ENCODE data around the gene EHD3.

EHD3 gene

GRCh38 chr2:31233231-31233630 is 721 bp upstream of the EHD3 start:
- TF ChIP-seq CSDC2 (CRISPR knock-in tag; IDR thresholded peaks at IDR 0.05) (no peak), ESRRG (CRISPR knock-in tag; IDR thresholded peaks at IDR 0.05) (no peak), ZNF70 (CRISPR knock-in tag; IDR thresholded peaks at IDR 0.05) (no peak), PATZ1 (CRISPR knock-in tag; IDR thresholded peaks at IDR 0.05; ENCODE audit: borderline replicate concordance) (no peak), ZFP30 (CRISPR knock-in tag; IDR thresholded peaks at IDR 0.05) (no peak), ZC3H10 (CRISPR knock-in tag; IDR thresholded peaks at IDR 0.05) (no peak), SNAI2 (CRISPR knock-in tag; IDR thresholded peaks at IDR 0.05) (no peak), CSRNP3 (CRISPR knock-in tag; IDR thresholded peaks at IDR 0.05) (no peak), TCF4 (CRISPR knock-in tag; IDR thresholded peaks at IDR 0.05; ENCODE audit: borderline replicate concordance) (no peak), ZFP3 (CRISPR knock-in tag; IDR thresholded peaks at IDR 0.05) (no peak), ZNF565 (CRISPR knock-in tag; conservative IDR thresholded peaks at IDR 0.05; ENCODE audit: low read depth) (no peak), CREB5 (CRISPR knock-in tag; IDR thresholded peaks at IDR 0.05; ENCODE audit: low read depth) (no peak), GLIS3 (CRISPR knock-in tag; IDR thresholded peaks at IDR 0.05) (no peak), OSR1 (CRISPR knock-in tag; IDR thresholded peaks at IDR 0.05) (no peak), POU6F1 (CRISPR knock-in tag; IDR thresholded peaks at IDR 0.05; ENCODE audit: borderline replicate concordance, low read depth) (no peak), RARB (CRISPR knock-in tag; IDR thresholded peaks at IDR 0.05) (no peak), PPARA (CRISPR knock-in tag; IDR thresholded peaks at IDR 0.05; ENCODE audit: borderline replicate concordance) (no peak)
- no peak for ATAC-seq

- ATAC-seq, result no peak
- TF ChIP-seq SNAI2 (CRISPR knock-in tag; IDR thresholded peaks at IDR 0.05), result no peak
- TF ChIP-seq CSRNP3 (CRISPR knock-in tag; IDR thresholded peaks at IDR 0.05), result 0 out of 2 replicates have a peak, but pooled peaks have one; percentile 43
- TF ChIP-seq ZFP3 (CRISPR knock-in tag; IDR thresholded peaks at IDR 0.05), result no peak
Observed at GRCh38 chr2:31234683-31235503, 941 bp downstream of the EHD3 start.

- peak; percentile 47 for ATAC-seq
- 0 out of 2 replicates have a peak, but pooled peaks have one; percentile 26 for TF ChIP-seq SNAI2 (CRISPR knock-in tag; IDR thresholded peaks at IDR 0.05)
- TF ChIP-seq OSR1 (CRISPR knock-in tag; IDR thresholded peaks at IDR 0.05), result no peak
- TF ChIP-seq ISL1 (CRISPR knock-in tag; IDR thresholded peaks at IDR 0.05), result peak; percentile 48
- TF ChIP-seq ZNF565 (CRISPR knock-in tag; conservative IDR thresholded peaks at IDR 0.05; ENCODE audit: low read depth), result no peak
- TF ChIP-seq ZFP3 (CRISPR knock-in tag; IDR thresholded peaks at IDR 0.05), result peak; percentile 30; the same call in 1 of the 2 replicates
- TF ChIP-seq CSDC2 (CRISPR knock-in tag; IDR thresholded peaks at IDR 0.05), result peak; percentile 57; the same call in 1 of the 2 replicates
- no peak for TF ChIP-seq PPARA (CRISPR knock-in tag; IDR thresholded peaks at IDR 0.05; ENCODE audit: borderline replicate concordance)
Observed at GRCh38 chr2:31235504-31235902, 1.6 kb downstream of the EHD3 start.

Data from SK-N-SH treated with all-trans-retinoic acid at 6 μM for 48 hours (cell line).